ENCODE measurements around the gene C20orf204. TPM values are rescaled to one million over a fixed set of nuclear protein-coding genes. Genes with fewer than 3 reads are reported as not detected.

The C20orf204 gene
- total and polyA plus RNA-seq, 2 experiments from 2014 or later, result 0.14 to 0.32 TPM

GRCh38 chr20:64071341-64072332 lies 35.7 kb downstream of the C20orf204 start:
- in situ Hi-C loops (cut with MboI), result no loop called here
- Histone ChIP-seq H3K4me2 (ENCODE audit: unreplicated experiment) (no peak overlapping the region), H3K9me2 (ENCODE audit: insufficient read depth) (no peaks in the 10 kb centered on the region), H3K36me3 (ENCODE audit: low read depth) (no peaks in the 10 kb centered on the region), H3K4me3 (no peak overlapping the region), H3K79me2 (ENCODE audit: insufficient read depth) (no peaks in the 10 kb centered on the region), H3K9me3 (ENCODE audit: low read depth) (no peaks in the 10 kb centered on the region), H3K4me1 (ENCODE audit: insufficient read depth) (no peaks in the 10 kb centered on the region), H3K9ac (no peak overlapping the region), H3K27me3 (replicated peaks; ENCODE audit: insufficient read depth) (no peaks in the 10 kb centered on the region), H4K20me1 (ENCODE audit: insufficient read depth) (no peaks in the 10 kb centered on the region), H3F3A (ENCODE audit: insufficient read depth) (no peaks in the 10 kb centered on the region), H3K27ac (no peak overlapping the region), H2AFZ (no peak overlapping the region)
- WGBS, 2 experiments (ENCODE audit: low coverage in 1 of 2, low lambda C conversion rate in 2 of 2, missing lambda C conversion rate in 2 of 2), result 87 to 91% methylated on average over 22 to 30 of the region's 30 CpGs
- no peak for DNase-seq
- TF ChIP-seq EZH2phosphoT487 (IDR thresholded peaks at IDR 0.05; ENCODE audit: insufficient read depth, low read depth), result no peak
- TF ChIP-seq EZH2 (IDR thresholded peaks at IDR 0.05; ENCODE audit: insufficient read depth, poor library complexity, severe bottlenecking), result no peak

- Histone ChIP-seq H3K27ac (no peak overlapping the region), H3F3A (ENCODE audit: insufficient read depth) (no peaks in the 10 kb centered on the region), H3K9me3 (ENCODE audit: low read depth) (no peaks in the 10 kb centered on the region), H3K9me2 (ENCODE audit: insufficient read depth) (no peaks in the 10 kb centered on the region), H3K9ac (no peak overlapping the region), H3K27me3 (replicated peaks; ENCODE audit: insufficient read depth) (no peaks in the 10 kb centered on the region), H3K36me3 (ENCODE audit: low read depth) (no peaks in the 10 kb centered on the region), H3K79me2 (ENCODE audit: insufficient read depth) (no peaks in the 10 kb centered on the region), H3K4me2 (ENCODE audit: unreplicated experiment) (no peak overlapping the region), H3K4me3 (no peak overlapping the region), H4K20me1 (ENCODE audit: insufficient read depth) (no peaks in the 10 kb centered on the region), H3K4me1 (ENCODE audit: insufficient read depth) (no peaks in the 10 kb centered on the region), H2AFZ (no peak overlapping the region)
- DNase-seq, result no peak
- in situ Hi-C loops (cut with MboI), result no loop called here
- TF ChIP-seq EZH2 (IDR thresholded peaks at IDR 0.05; ENCODE audit: insufficient read depth, poor library complexity, severe bottlenecking) (no peak), EZH2phosphoT487 (IDR thresholded peaks at IDR 0.05; ENCODE audit: insufficient read depth, low read depth) (no peak)
- 81 to 84% methylated on average over 14 of the region's 14 CpGs for WGBS, 2 experiments (ENCODE audit: low coverage in 1 of 2, low lambda C conversion rate in 2 of 2, missing lambda C conversion rate in 2 of 2)
Measured at GRCh38 chr20:64072498-64073063, 36.6 kb downstream of the C20orf204 start.

DNA sequence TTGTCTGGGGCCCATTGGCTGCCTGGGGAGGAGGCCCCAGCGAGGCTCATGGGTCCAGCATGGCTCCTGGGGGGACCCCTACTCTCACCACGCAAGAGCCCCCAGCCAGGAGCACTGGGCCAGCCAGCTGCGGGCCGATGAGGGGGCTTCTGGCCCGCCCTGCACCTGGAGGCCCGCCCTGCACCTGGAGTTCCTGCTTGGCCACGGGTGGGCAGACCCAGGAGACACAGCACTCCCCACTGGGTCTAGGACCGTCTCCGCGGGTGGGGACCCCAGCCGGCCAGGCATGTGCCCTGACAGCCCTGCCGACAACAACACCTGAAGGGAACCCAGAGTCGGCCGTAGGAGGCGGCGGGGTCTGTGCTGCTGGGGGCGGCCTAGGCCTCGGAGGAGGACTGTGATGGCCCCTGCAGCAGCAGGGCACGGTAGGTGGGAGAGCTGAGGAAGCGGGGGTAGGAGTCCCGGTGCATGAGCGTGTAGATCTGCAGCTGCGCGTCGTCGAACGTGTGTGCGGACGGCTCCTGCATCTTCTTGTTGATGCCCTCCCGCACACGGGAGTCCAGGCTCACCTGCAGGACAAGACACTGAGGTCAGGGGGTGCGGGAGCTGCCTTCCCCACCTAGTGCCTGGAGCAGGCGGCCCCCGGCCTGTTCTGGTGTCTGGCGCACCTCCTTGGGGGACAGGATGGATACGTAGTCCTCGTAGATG lies 37.6 kb downstream of the C20orf204 start:
- H3K27ac ChIP-seq, result no peak overlapping the region
- no peaks in the 10 kb centered on the region for H3K79me2 ChIP-seq (ENCODE audit: insufficient read depth)
- 88 to 92% methylated on average over 23 to 37 of the region's 37 CpGs for WGBS, 2 experiments (ENCODE audit: low coverage in 1 of 2, low lambda C conversion rate in 2 of 2, missing lambda C conversion rate in 2 of 2)
- in situ Hi-C loops (cut with MboI), result no loop called here
- no peak for DNase-seq
- H3K9me2 ChIP-seq (ENCODE audit: insufficient read depth), result no peaks in the 10 kb centered on the region
- no peak overlapping the region for H3K4me3 ChIP-seq
- no peak overlapping the region for H3K4me2 ChIP-seq (ENCODE audit: unreplicated experiment)
- TF ChIP-seq EZH2 (IDR thresholded peaks at IDR 0.05; ENCODE audit: insufficient read depth, poor library complexity, severe bottlenecking) (no peak), EZH2phosphoT487 (IDR thresholded peaks at IDR 0.05; ENCODE audit: insufficient read depth, low read depth) (no peak)
- H3K36me3 ChIP-seq (ENCODE audit: low read depth), result no peaks in the 10 kb centered on the region
- H3K4me1 ChIP-seq (ENCODE audit: insufficient read depth), result peaks cover 6% of the 10 kb centered on the region
- H2AFZ ChIP-seq, result no peak overlapping the region
- no peaks in the 10 kb centered on the region for H3F3A ChIP-seq (ENCODE audit: insufficient read depth)
- no peaks in the 10 kb centered on the region for H4K20me1 ChIP-seq (ENCODE audit: insufficient read depth)
- H3K9me3 ChIP-seq (ENCODE audit: low read depth), result no peaks in the 10 kb centered on the region
- no peak overlapping the region for H3K9ac ChIP-seq
- no peaks in the 10 kb centered on the region for H3K27me3 ChIP-seq (replicated peaks; ENCODE audit: insufficient read depth)

DNA sequence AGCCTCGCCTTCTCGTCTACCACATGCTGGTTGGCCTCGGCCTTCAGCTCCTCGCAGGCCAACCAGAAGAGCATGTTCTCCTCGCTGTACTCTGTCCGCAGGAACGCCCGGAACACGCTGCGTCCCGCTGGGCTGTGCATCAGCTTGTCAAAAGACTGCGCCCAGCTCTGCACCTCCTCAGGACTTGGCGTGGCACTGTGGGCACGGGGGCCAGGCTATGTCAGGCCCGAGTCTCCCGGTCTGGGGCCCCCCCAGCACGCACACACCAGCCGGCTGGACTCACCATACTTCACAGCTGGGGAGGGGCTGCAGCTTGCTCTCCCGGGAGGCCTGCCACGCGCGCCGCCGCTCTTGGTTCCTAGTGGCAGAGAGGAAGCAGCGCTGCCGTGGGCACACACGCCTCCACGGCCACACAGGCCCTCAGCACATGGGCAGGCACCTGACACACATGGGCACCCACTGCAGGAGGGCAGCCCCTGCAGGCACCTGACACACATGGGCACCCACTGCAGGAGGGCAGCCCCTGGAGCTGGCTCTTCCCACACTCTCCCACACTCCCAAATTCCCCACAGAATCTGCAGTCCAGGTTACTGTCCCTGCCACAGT lies 38.3 kb downstream of the C20orf204 start:
- H3K4me2 ChIP-seq (ENCODE audit: unreplicated experiment), result no peak overlapping the region
- H2AFZ ChIP-seq, result no peak overlapping the region
- H3K27ac ChIP-seq, result no peak overlapping the region
- H3K4me3 ChIP-seq, result no peak overlapping the region
- 90 to 95% methylated on average over 22 to 28 of the region's 28 CpGs for WGBS, 2 experiments (ENCODE audit: low coverage in 1 of 2, low lambda C conversion rate in 2 of 2, missing lambda C conversion rate in 2 of 2)
- H3F3A ChIP-seq (ENCODE audit: insufficient read depth), result no peaks in the 10 kb centered on the region
- no peaks in the 10 kb centered on the region for H3K79me2 ChIP-seq (ENCODE audit: insufficient read depth)
- H3K9me2 ChIP-seq (ENCODE audit: insufficient read depth), result no peaks in the 10 kb centered on the region
- no peaks in the 10 kb centered on the region for H3K9me3 ChIP-seq (ENCODE audit: low read depth)
- H4K20me1 ChIP-seq (ENCODE audit: insufficient read depth), result no peaks in the 10 kb centered on the region
- H3K27me3 ChIP-seq (replicated peaks; ENCODE audit: insufficient read depth), result no peaks in the 10 kb centered on the region
- no peak for TF ChIP-seq EZH2 (IDR thresholded peaks at IDR 0.05; ENCODE audit: insufficient read depth, poor library complexity, severe bottlenecking)
- TF ChIP-seq EZH2phosphoT487 (IDR thresholded peaks at IDR 0.05; ENCODE audit: insufficient read depth, low read depth), result no peak
- DNase-seq, result no peak
- H3K4me1 ChIP-seq (ENCODE audit: insufficient read depth), result peaks cover 10% of the 10 kb centered on the region
- H3K9ac ChIP-seq, result no peak overlapping the region
- in situ Hi-C loops (cut with MboI), result no loop called here
- H3K36me3 ChIP-seq (ENCODE audit: low read depth), result no peaks in the 10 kb centered on the region
